ENCODE results near the gene DVL1. TPM values are rescaled to one million over a fixed set of nuclear protein-coding genes. Genes with fewer than 3 reads are reported as not detected.

The DVL1 gene
- total and polyA plus RNA-seq, 2 of the 13 experiments (the other 11 are each of a cell fraction or from before 2014, with no cell fraction given): 30.8 to 60.4 TPM

- TF ChIP-seq KLF11 (CRISPR knock-in tag; IDR thresholded peaks at IDR 0.05) (no peak), SOX6 (IDR thresholded peaks at IDR 0.05) (no peak), SOX6 (CRISPR knock-in tag; IDR thresholded peaks at IDR 0.05) (peak; percentile 71), ARID4A (CRISPR knock-in tag; IDR thresholded peaks at IDR 0.05; ENCODE audit: borderline replicate concordance) (peak; percentile 98), ZNF318 (CRISPR knock-in tag; IDR thresholded peaks at IDR 0.05) (peak; percentile 68; the same call in 1 of the 2 replicates), GATAD2A (CRISPR knock-in tag; IDR thresholded peaks at IDR 0.05) (peak; percentile 64; the same call in 1 of the 2 replicates), ZUFSP (CRISPR knock-in tag; IDR thresholded peaks at IDR 0.05; ENCODE audit: borderline replicate concordance) (no peak), ZNF160 (CRISPR knock-in tag; IDR thresholded peaks at IDR 0.05) (peak; percentile 91), ZNF414 (CRISPR knock-in tag; IDR thresholded peaks at IDR 0.05) (peak; percentile 99), ZNF616 (CRISPR knock-in tag; IDR thresholded peaks at IDR 0.05; ENCODE audit: low read depth) (0 out of 2 replicates have a peak, but pooled peaks have one; percentile 65)
- TF ChIP-seq, protein P1, sequence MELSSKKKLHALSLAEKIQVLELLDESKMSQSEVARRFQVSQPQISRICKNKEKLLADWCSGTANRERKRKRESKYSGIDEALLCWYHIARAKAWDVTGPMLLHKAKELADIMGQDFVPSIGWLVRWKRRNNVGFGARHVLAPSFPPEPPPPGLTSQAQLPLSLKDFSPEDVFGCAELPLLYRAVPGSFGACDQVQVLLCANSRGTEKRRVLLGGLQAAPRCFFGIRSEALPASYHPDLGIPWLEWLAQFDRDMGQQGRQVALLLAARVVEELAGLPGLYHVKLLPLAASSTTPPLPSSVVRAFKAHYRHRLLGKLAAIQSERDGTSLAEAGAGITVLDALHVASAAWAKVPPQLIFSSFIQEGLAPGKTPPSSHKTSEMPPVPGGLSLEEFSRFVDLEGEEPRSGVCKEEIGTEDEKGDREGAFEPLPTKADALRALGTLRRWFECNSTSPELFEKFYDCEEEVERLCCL (CRISPR knock-in tag; IDR thresholded peaks at IDR 0.05; ENCODE audit: borderline replicate concordance): no peak
Observed at GRCh38 chr1:1374929-1375662, 25.9 kb upstream of the DVL1 start, which contains the start of gene AURKAIP1 (continued).

All from HepG2 (cell line).